HEK293 (cell line): Measurements from ENCODE around the gene AMT.

Experiments
- BCL6B ChIP-seq: fragments of 450-650 bp; formaldehyde crosslinking; IDR thresholded peaks from 2 replicates; pipeline ENCODE4 v1.5.1; 2017; ENCODE audit warnings: missing biosample characterization, missing genetic modification characterization
- IKZF3 ChIP-seq: fragments of 450-650 bp; IDR thresholded peaks from 2 replicates; pipeline ENCODE4 v1.5.0; 2018; ENCODE audit warnings: missing biosample characterization, mild to moderate bottlenecking, missing genetic modification characterization, moderate library complexity
- KLF8 ChIP-seq: fragments of 450-650 bp; formaldehyde crosslinking; IDR thresholded peaks from 2 replicates; pipeline ENCODE4 v1.5.1; 2016; ENCODE audit warnings: missing biosample characterization, missing genetic modification characterization
- REPIN1 ChIP-seq: fragments of 450-650 bp; formaldehyde crosslinking; IDR thresholded peaks from 2 replicates; pipeline ENCODE4 v1.5.1; 2017; ENCODE audit warnings: missing biosample characterization, missing genetic modification characterization, low read depth
- SETDB1 ChIP-seq: IDR thresholded peaks from one replicate; pipeline ENCODE4 v1.6.1; 2017; ENCODE audit warnings: mild to moderate bottlenecking, low read length, moderate library complexity, mixed read lengths; ENCODE audit not compliant: insufficient read length
- TRIM28 ChIP-seq: IDR thresholded peaks from 2 replicates; pipeline ENCODE4 v1.6.1; 2011; ENCODE audit warnings: low read length, control low read depth, borderline replicate concordance
- WT1 ChIP-seq: fragments of 450-650 bp; formaldehyde crosslinking; IDR thresholded peaks from 2 replicates; pipeline ENCODE4 v1.5.1; 2016; ENCODE audit warnings: missing biosample characterization, missing genetic modification characterization
- YY1 ChIP-seq: fragments of 450-650 bp; formaldehyde crosslinking; IDR thresholded peaks from 2 replicates; pipeline ENCODE4 v1.5.1; 2018; ENCODE audit warnings: missing biosample characterization, missing genetic modification characterization
- ZBTB11 ChIP-seq: fragments of 450-650 bp; formaldehyde crosslinking; conservative IDR thresholded peaks from 2 replicates; pipeline ENCODE4 v1.5.1; 2016; ENCODE audit warnings: low read depth, missing biosample characterization, missing genetic modification characterization
- ZBTB48 ChIP-seq: fragments of 450-650 bp; formaldehyde crosslinking; IDR thresholded peaks from 2 replicates; pipeline ENCODE4 v1.5.1; 2016; ENCODE audit warnings: missing biosample characterization, missing genetic modification characterization
- ZFP41 ChIP-seq: fragments of 450-650 bp; formaldehyde crosslinking; IDR thresholded peaks from 2 replicates; pipeline ENCODE4 v1.5.1; 2016; ENCODE audit warnings: missing biosample characterization, missing genetic modification characterization, borderline replicate concordance
- ZNF114 ChIP-seq: fragments of 450-650 bp; formaldehyde crosslinking; IDR thresholded peaks from 2 replicates; pipeline ENCODE4 v1.5.0; 2017; ENCODE audit warnings: missing biosample characterization, missing genetic modification characterization
- ZNF138 ChIP-seq: fragments of 450-650 bp; formaldehyde crosslinking; IDR thresholded peaks from 2 replicates; pipeline ENCODE4 v1.5.1; 2016; ENCODE audit warnings: missing biosample characterization, missing genetic modification characterization, borderline replicate concordance
- ZNF157 ChIP-seq: fragments of 450-650 bp; formaldehyde crosslinking; IDR thresholded peaks from 2 replicates; pipeline ENCODE4 v1.5.1; 2016; ENCODE audit warnings: missing biosample characterization, missing genetic modification characterization
- ZNF23 ChIP-seq: fragments of 450-650 bp; formaldehyde crosslinking; IDR thresholded peaks from 2 replicates; pipeline ENCODE4 v1.5.1; 2016; ENCODE audit warnings: missing biosample characterization, missing genetic modification characterization, borderline replicate concordance
- ZNF335 ChIP-seq: fragments of 450-650 bp; formaldehyde crosslinking; conservative IDR thresholded peaks from 2 replicates; pipeline ENCODE4 v1.5.1; 2016; ENCODE audit warnings: missing biosample characterization, missing genetic modification characterization
- ZNF350 ChIP-seq: fragments of 450-650 bp; formaldehyde crosslinking; IDR thresholded peaks from 2 replicates; pipeline ENCODE4 v1.5.0; 2017; ENCODE audit warnings: missing biosample characterization, mild to moderate bottlenecking, missing genetic modification characterization
- ZNF394 ChIP-seq: fragments of 450-650 bp; formaldehyde crosslinking; IDR thresholded peaks from 2 replicates; pipeline ENCODE4 v1.5.1; 2016; ENCODE audit warnings: missing biosample characterization, missing genetic modification characterization, mild to moderate bottlenecking, moderate library complexity, borderline replicate concordance
- ZNF510 ChIP-seq: fragments of 450-650 bp; formaldehyde crosslinking; IDR thresholded peaks from 2 replicates; pipeline ENCODE4 v1.5.1; 2018; ENCODE audit warnings: mild to moderate bottlenecking, missing genetic modification characterization, missing biosample characterization; ENCODE audit not compliant: insufficient replicate concordance
- ZNF529 ChIP-seq: fragments of 450-650 bp; formaldehyde crosslinking; IDR thresholded peaks from 2 replicates; pipeline ENCODE4 v1.5.1; 2017; ENCODE audit warnings: missing genetic modification characterization, missing biosample characterization; ENCODE audit not compliant: insufficient replicate concordance
- ZNF530 ChIP-seq: fragments of 450-650 bp; formaldehyde crosslinking; IDR thresholded peaks from 2 replicates; pipeline ENCODE4 v1.5.1; 2016; ENCODE audit warnings: low read depth, missing biosample characterization, missing genetic modification characterization
- ZNF548 ChIP-seq: fragments of 450-650 bp; formaldehyde crosslinking; IDR thresholded peaks from 2 replicates; pipeline ENCODE4 v1.5.1; 2016; ENCODE audit warnings: missing biosample characterization, missing genetic modification characterization
- ZNF658 ChIP-seq: fragments of 450-650 bp; formaldehyde crosslinking; IDR thresholded peaks from 2 replicates; pipeline ENCODE4; 2016; ENCODE audit warnings: missing biosample characterization, missing genetic modification characterization
- TF ChIP-seq, protein P1 (sequence below): fragments of 450-650 bp; formaldehyde crosslinking; IDR thresholded peaks from 2 replicates; pipeline ENCODE4 v1.5.1; 2016; ENCODE audit warnings: missing biosample characterization, missing genetic modification characterization, borderline replicate concordance
- TF ChIP-seq, protein P2 (sequence below): fragments of 450-650 bp; formaldehyde crosslinking; IDR thresholded peaks from 2 replicates; pipeline ENCODE4 v1.5.1; 2016; ENCODE audit warnings: missing biosample characterization, missing genetic modification characterization
- TF ChIP-seq, protein P3 (sequence below): fragments of 450-650 bp; formaldehyde crosslinking; IDR thresholded peaks from 2 replicates; pipeline ENCODE4 v1.5.1; 2016; ENCODE audit warnings: missing biosample characterization, missing genetic modification characterization

Gene AMT

DNA sequence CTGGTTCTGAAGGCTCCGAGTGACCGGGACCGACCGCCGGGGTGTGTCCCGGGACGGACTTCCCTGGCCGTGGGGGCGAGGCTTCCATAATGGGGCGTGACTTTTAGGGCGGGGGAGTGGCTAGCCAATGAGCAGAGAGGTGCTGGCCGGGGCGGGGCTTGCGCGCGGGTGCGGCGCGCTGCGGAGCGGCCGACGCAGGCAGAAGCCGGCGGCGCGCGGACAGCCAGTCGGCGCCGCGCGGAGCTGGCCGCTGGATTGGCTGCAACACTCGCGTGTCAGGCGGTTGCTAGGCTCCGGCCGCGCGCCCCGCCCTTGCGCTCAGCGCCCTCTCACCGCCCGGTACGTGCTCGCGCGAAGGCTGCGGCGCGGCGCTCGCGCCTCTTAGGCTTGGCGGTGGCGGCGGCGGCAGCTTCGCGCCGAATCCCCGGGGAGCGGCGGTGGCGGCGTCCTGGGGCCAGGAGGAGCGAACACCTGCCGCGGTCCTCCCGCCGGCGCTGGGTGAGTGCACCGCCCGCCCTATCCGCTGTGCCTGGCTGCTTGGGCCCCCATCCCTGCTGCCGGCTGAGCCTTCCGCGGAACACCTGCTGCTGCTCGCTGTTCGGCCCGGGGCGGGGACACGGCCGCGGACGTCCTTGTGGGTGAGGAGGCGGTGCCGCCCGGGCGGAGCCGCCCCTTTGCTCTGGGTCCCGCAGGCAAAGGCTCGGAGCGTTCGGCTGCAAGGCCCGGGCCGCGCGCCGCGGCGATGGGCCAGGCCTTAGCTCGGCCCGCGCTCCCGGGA lies 47.9 kb upstream of the AMT start, which contains the start of gene DAG1 (continued):
- TF ChIP-seq ZNF529 (no peak), ZBTB48 (no peak), BCL6B (tag by site-specific recombination) (no peak), ZNF658 (tag by site-specific recombination) (no peak), YY1 (tag by site-specific recombination) (no peak), ZNF530 (tag by site-specific recombination) (no peak), ZNF23 (no peak), ZNF394 (no peak), ZNF335 (tag by site-specific recombination) (no peak), ZNF510 (tag by site-specific recombination) (no peak), IKZF3 (tag by site-specific recombination) (0 out of 2 replicates have a peak, but pooled peaks have one; percentile 32), ZNF138 (tag by site-specific recombination) (no peak), KLF8 (tag by site-specific recombination) (peak; percentile 96), ZBTB11 (tag by site-specific recombination) (peak; percentile 72), TRIM28 (no peak), WT1 (tag by site-specific recombination) (no peak), REPIN1 (tag by site-specific recombination) (no peak), SETDB1 (no peak), ZNF548 (no peak), ZNF157 (tag by site-specific recombination) (no peak), ZNF114 (tag by site-specific recombination) (no peak), ZNF350 (no peak), ZFP41 (tag by site-specific recombination) (no peak)
- TF ChIP-seq, protein P1, sequence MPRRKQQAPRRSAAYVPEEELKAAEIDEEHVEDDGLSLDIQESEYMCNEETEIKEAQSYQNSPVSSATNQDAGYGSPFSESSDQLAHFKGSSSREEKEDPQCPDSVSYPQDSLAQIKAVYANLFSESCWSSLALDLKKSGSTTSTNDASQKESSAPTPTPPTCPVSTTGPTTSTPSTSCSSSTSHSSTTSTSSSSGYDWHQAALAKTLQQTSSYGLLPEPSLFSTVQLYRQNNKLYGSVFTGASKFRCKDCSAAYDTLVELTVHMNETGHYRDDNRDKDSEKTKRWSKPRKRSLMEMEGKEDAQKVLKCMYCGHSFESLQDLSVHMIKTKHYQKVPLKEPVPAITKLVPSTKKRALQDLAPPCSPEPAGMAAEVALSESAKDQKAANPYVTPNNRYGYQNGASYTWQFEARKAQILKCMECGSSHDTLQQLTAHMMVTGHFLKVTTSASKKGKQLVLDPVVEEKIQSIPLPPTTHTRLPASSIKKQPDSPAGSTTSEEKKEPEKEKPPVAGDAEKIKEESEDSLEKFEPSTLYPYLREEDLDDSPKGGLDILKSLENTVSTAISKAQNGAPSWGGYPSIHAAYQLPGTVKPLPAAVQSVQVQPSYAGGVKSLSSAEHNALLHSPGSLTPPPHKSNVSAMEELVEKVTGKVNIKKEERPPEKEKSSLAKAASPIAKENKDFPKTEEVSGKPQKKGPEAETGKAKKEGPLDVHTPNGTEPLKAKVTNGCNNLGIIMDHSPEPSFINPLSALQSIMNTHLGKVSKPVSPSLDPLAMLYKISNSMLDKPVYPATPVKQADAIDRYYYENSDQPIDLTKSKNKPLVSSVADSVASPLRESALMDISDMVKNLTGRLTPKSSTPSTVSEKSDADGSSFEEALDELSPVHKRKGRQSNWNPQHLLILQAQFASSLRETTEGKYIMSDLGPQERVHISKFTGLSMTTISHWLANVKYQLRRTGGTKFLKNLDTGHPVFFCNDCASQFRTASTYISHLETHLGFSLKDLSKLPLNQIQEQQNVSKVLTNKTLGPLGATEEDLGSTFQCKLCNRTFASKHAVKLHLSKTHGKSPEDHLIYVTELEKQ (tag by site-specific recombination) = no peak
- TF ChIP-seq, protein P2, sequence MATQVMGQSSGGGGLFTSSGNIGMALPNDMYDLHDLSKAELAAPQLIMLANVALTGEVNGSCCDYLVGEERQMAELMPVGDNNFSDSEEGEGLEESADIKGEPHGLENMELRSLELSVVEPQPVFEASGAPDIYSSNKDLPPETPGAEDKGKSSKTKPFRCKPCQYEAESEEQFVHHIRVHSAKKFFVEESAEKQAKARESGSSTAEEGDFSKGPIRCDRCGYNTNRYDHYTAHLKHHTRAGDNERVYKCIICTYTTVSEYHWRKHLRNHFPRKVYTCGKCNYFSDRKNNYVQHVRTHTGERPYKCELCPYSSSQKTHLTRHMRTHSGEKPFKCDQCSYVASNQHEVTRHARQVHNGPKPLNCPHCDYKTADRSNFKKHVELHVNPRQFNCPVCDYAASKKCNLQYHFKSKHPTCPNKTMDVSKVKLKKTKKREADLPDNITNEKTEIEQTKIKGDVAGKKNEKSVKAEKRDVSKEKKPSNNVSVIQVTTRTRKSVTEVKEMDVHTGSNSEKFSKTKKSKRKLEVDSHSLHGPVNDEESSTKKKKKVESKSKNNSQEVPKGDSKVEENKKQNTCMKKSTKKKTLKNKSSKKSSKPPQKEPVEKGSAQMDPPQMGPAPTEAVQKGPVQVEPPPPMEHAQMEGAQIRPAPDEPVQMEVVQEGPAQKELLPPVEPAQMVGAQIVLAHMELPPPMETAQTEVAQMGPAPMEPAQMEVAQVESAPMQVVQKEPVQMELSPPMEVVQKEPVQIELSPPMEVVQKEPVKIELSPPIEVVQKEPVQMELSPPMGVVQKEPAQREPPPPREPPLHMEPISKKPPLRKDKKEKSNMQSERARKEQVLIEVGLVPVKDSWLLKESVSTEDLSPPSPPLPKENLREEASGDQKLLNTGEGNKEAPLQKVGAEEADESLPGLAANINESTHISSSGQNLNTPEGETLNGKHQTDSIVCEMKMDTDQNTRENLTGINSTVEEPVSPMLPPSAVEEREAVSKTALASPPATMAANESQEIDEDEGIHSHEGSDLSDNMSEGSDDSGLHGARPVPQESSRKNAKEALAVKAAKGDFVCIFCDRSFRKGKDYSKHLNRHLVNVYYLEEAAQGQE (tag by site-specific recombination) = no peak
- TF ChIP-seq, protein P3, sequence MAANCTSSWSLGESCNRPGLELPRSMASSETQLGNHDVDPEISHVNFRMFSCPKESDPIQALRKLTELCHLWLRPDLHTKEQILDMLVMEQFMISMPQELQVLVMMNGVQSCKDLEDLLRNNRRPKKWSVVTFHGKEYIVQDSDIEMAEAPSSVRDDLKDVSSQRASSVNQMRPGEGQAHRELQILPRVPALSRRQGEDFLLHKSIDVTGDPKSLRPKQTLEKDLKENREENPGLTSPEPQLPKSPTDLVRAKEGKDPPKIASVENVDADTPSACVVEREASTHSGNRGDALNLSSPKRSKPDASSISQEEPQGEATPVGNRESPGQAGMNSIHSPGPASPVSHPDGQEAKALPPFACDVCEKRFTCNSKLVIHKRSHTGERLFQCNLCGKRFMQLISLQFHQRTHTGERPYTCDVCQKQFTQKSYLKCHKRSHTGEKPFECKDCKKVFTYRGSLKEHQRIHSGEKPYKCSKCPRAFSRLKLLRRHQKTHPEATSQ = peak; percentile 75; the same call in 1 of the 2 replicates
